Esophagus muscularis mucosa (tissue), 4 donors: ENCODE measurements around the gene FXYD7.

Source experiments
- CTCF ChIP-seq, 3 experiments: fragments of 200-600 bp in 2 of 3; fragments of 450-650 bp in 1 of 3; sonication (generic) in 2 of 3; IDR thresholded peaks; one replicate each; pipeline ENCODE4 v1.5.1; 2017 to 2019; ENCODE audit warnings: antibody characterized with exemption in 3 of 3, mild to moderate bottlenecking in 2 of 3, moderate library complexity in 1 of 3
- EP300 ChIP-seq: sonication (generic); formaldehyde crosslinking; IDR thresholded peaks from one replicate; pipeline ENCODE4 v1.6.1; 2017; ENCODE audit warnings: antibody characterized with exemption
- POLR2A ChIP-seq: fragments of 450-650 bp; IDR thresholded peaks from one replicate; pipeline ENCODE4 v1.6.1; 2017; ENCODE audit warnings: antibody characterized with exemption, moderate library complexity, mild to moderate bottlenecking, low read depth

- TF ChIP-seq CTCF (IDR thresholded peaks at IDR 0.05) (no peak), EP300 (no peak), POLR2A (no peak)
Observed at GRCh38 chr19:35110974-35111373, 32.1 kb upstream of the FXYD7 start.
